Measurements from ENCODE around the gene NID2.

The NID2 gene

GRCh38 chr14:52067873-52068614 lies 815 bp downstream of the NID2 start:
- Histone ChIP-seq H3K27me3 (ENCODE audit: control insufficient read depth in 1 of 2, insufficient read depth in 2 of 2, low read length in 2 of 2) (no peaks in the 10 kb centered on the region), H3K9ac (ENCODE audit: low read length) (peak overlapping the region; percentile 82), H3K4me1 (ENCODE audit: insufficient read depth, low read length) (peaks cover 42% of the 10 kb centered on the region), H3K9me3 (ENCODE audit: low read length) (no peaks in the 10 kb centered on the region), H3K27ac (ENCODE audit: low read depth, low read length) (peak overlapping the region; percentile 96), H3K36me3 (ENCODE audit: insufficient read depth, low read length) (no peaks in the 10 kb centered on the region), H3K4me3 (ENCODE audit: low read depth in 1 of 2, low read length in 2 of 2) (peak overlapping the region; percentile 78 to 96)

GRCh38 chr14:52064174-52064573 lies 4.7 kb downstream of the NID2 start:
- Histone ChIP-seq H3K4me3 (ENCODE audit: low read depth in 1 of 2, low read length in 2 of 2) (no peak overlapping the region), H3K4me1 (ENCODE audit: insufficient read depth, low read length) (peaks cover 66% of the 10 kb centered on the region), H3K9me3 (ENCODE audit: low read length) (no peaks in the 10 kb centered on the region), H3K27ac (ENCODE audit: low read depth, low read length) (no peak overlapping the region), H3K27me3 (ENCODE audit: control insufficient read depth in 1 of 2, insufficient read depth in 2 of 2, low read length in 2 of 2) (no peaks in the 10 kb centered on the region), H3K9ac (ENCODE audit: low read length) (no peak overlapping the region), H3K36me3 (ENCODE audit: insufficient read depth, low read length) (peaks cover 3% of the 10 kb centered on the region)

GRCh38 chr14:52063052-52063462 lies 5.8 kb downstream of the NID2 start:
- Histone ChIP-seq H3K4me3 (ENCODE audit: low read depth in 1 of 2, low read length in 2 of 2) (no peak overlapping the region), H3K27ac (ENCODE audit: low read depth, low read length) (peak overlapping the region; percentile 10), H3K36me3 (ENCODE audit: insufficient read depth, low read length) (peaks cover 4% of the 10 kb centered on the region), H3K4me1 (ENCODE audit: insufficient read depth, low read length) (peaks cover 74% of the 10 kb centered on the region), H3K27me3 (ENCODE audit: control insufficient read depth in 1 of 2, insufficient read depth in 2 of 2, low read length in 2 of 2) (no peaks in the 10 kb centered on the region), H3K9me3 (ENCODE audit: low read length) (no peaks in the 10 kb centered on the region), H3K9ac (ENCODE audit: low read length) (no peak overlapping the region)

GRCh38 chr14:52061890-52062289 lies 7.0 kb downstream of the NID2 start:
- Histone ChIP-seq H3K9ac (ENCODE audit: low read length) (peak overlapping the region; percentile 5), H3K4me1 (ENCODE audit: insufficient read depth, low read length) (peaks cover 65% of the 10 kb centered on the region), H3K9me3 (ENCODE audit: low read length) (no peaks in the 10 kb centered on the region), H3K27ac (ENCODE audit: low read depth, low read length) (peak overlapping the region; percentile 45), H3K27me3 (ENCODE audit: control insufficient read depth in 1 of 2, insufficient read depth in 2 of 2, low read length in 2 of 2) (no peaks in the 10 kb centered on the region), H3K36me3 (ENCODE audit: insufficient read depth, low read length) (peaks cover 4% of the 10 kb centered on the region), H3K4me3 (ENCODE audit: low read depth in 1 of 2, low read length in 2 of 2) (no peak overlapping the region)

- Histone ChIP-seq H3K4me1 (ENCODE audit: insufficient read depth, low read length) (peaks cover 60% of the 10 kb centered on the region), H3K27ac (ENCODE audit: low read depth, low read length) (peak overlapping the region; percentile 45), H3K4me3 (ENCODE audit: low read depth in 1 of 2, low read length in 2 of 2) (no peak overlapping the region)
Measured at GRCh38 chr14:52061390-52061789, 7.5 kb downstream of the NID2 start.

GRCh38 chr14:52060080-52060479 lies 8.8 kb downstream of the NID2 start:
- no peaks in the 10 kb centered on the region for H3K27me3 ChIP-seq (ENCODE audit: control insufficient read depth in 1 of 2, insufficient read depth in 2 of 2, low read length in 2 of 2)
- no peak overlapping the region for H3K4me3 ChIP-seq (ENCODE audit: low read depth in 1 of 2, low read length in 2 of 2)
- H3K4me1 ChIP-seq (ENCODE audit: insufficient read depth, low read length) = peaks cover 58% of the 10 kb centered on the region
- peaks cover 4% of the 10 kb centered on the region for H3K36me3 ChIP-seq (ENCODE audit: insufficient read depth, low read length)
- H3K27ac ChIP-seq (ENCODE audit: low read depth, low read length) = peak overlapping the region; percentile 45
- H3K9me3 ChIP-seq (ENCODE audit: low read length) = no peaks in the 10 kb centered on the region
- H3K9ac ChIP-seq (ENCODE audit: low read length) = no peak overlapping the region

More at GRCh38 chr14:52061390-52061789, 7.5 kb downstream of the NID2 start:
- Histone ChIP-seq H3K9ac (ENCODE audit: low read length) (peak overlapping the region; percentile 5), H3K36me3 (ENCODE audit: insufficient read depth, low read length) (peaks cover 4% of the 10 kb centered on the region), H3K9me3 (ENCODE audit: low read length) (no peaks in the 10 kb centered on the region), H3K27me3 (ENCODE audit: control insufficient read depth in 1 of 2, insufficient read depth in 2 of 2, low read length in 2 of 2) (no peaks in the 10 kb centered on the region)

- Histone ChIP-seq H3K27ac (ENCODE audit: low read depth, low read length) (peak overlapping the region; percentile 45), H3K4me1 (ENCODE audit: insufficient read depth, low read length) (peaks cover 62% of the 10 kb centered on the region), H3K36me3 (ENCODE audit: insufficient read depth, low read length) (peaks cover 4% of the 10 kb centered on the region), H3K9me3 (ENCODE audit: low read length) (no peaks in the 10 kb centered on the region), H3K9ac (ENCODE audit: low read length) (no peak overlapping the region), H3K4me3 (ENCODE audit: low read depth in 1 of 2, low read length in 2 of 2) (no peak overlapping the region), H3K27me3 (ENCODE audit: control insufficient read depth in 1 of 2, insufficient read depth in 2 of 2, low read length in 2 of 2) (no peaks in the 10 kb centered on the region)
Measured at GRCh38 chr14:52059649-52060048, 9.2 kb downstream of the NID2 start.

GRCh38 chr14:52058341-52058740 lies 10.5 kb downstream of the NID2 start:
- Histone ChIP-seq H3K9me3 (ENCODE audit: low read length) (no peaks in the 10 kb centered on the region), H3K27me3 (ENCODE audit: control insufficient read depth in 1 of 2, insufficient read depth in 2 of 2, low read length in 2 of 2) (no peaks in the 10 kb centered on the region), H3K27ac (ENCODE audit: low read depth, low read length) (no peak overlapping the region), H3K36me3 (ENCODE audit: insufficient read depth, low read length) (peaks cover 10% of the 10 kb centered on the region), H3K9ac (ENCODE audit: low read length) (no peak overlapping the region), H3K4me3 (ENCODE audit: low read depth in 1 of 2, low read length in 2 of 2) (no peak overlapping the region), H3K4me1 (ENCODE audit: insufficient read depth, low read length) (peaks cover 65% of the 10 kb centered on the region)

GRCh38 chr14:52055167-52055566 lies 13.7 kb downstream of the NID2 start:
- Histone ChIP-seq H3K9me3 (ENCODE audit: low read length) (no peaks in the 10 kb centered on the region), H3K27me3 (ENCODE audit: control insufficient read depth in 1 of 2, insufficient read depth in 2 of 2, low read length in 2 of 2) (no peaks in the 10 kb centered on the region), H3K36me3 (ENCODE audit: insufficient read depth, low read length) (peaks cover 16% of the 10 kb centered on the region), H3K27ac (ENCODE audit: low read depth, low read length) (no peak overlapping the region), H3K4me3 (ENCODE audit: low read depth in 1 of 2, low read length in 2 of 2) (no peak overlapping the region), H3K4me1 (ENCODE audit: insufficient read depth, low read length) (peaks cover 67% of the 10 kb centered on the region), H3K9ac (ENCODE audit: low read length) (no peak overlapping the region)

- Histone ChIP-seq H3K9ac (ENCODE audit: low read length) (no peak overlapping the region), H3K27me3 (ENCODE audit: control insufficient read depth in 1 of 2, insufficient read depth in 2 of 2, low read length in 2 of 2) (no peaks in the 10 kb centered on the region), H3K36me3 (ENCODE audit: insufficient read depth, low read length) (peaks cover 16% of the 10 kb centered on the region), H3K9me3 (ENCODE audit: low read length) (no peaks in the 10 kb centered on the region), H3K4me3 (ENCODE audit: low read depth in 1 of 2, low read length in 2 of 2) (no peak overlapping the region), H3K4me1 (ENCODE audit: insufficient read depth, low read length) (peaks cover 67% of the 10 kb centered on the region), H3K27ac (ENCODE audit: low read depth, low read length) (no peak overlapping the region)
Measured at GRCh38 chr14:52054678-52055077, 14.2 kb downstream of the NID2 start.

- H3K27ac ChIP-seq (ENCODE audit: low read depth, low read length) = peak overlapping the region; percentile 45
- no peak overlapping the region for H3K9ac ChIP-seq (ENCODE audit: low read length)
- no peaks in the 10 kb centered on the region for H3K27me3 ChIP-seq (ENCODE audit: control insufficient read depth in 1 of 2, insufficient read depth in 2 of 2, low read length in 2 of 2)
- H3K4me1 ChIP-seq (ENCODE audit: insufficient read depth, low read length) = peaks cover 70% of the 10 kb centered on the region
- peaks cover 12% of the 10 kb centered on the region for H3K36me3 ChIP-seq (ENCODE audit: insufficient read depth, low read length)
- no peak overlapping the region for H3K4me3 ChIP-seq (ENCODE audit: low read depth in 1 of 2, low read length in 2 of 2)
- H3K9me3 ChIP-seq (ENCODE audit: low read length) = no peaks in the 10 kb centered on the region
Measured at GRCh38 chr14:52053044-52053443, 15.8 kb downstream of the NID2 start.
